ENCODE results near the gene HS6ST2. TPM values are rescaled to one million over a fixed set of nuclear protein-coding genes. Genes with fewer than 3 reads are reported as not detected.

The HS6ST2 gene
- total RNA-seq, 3 donors from 2014 or later, result 0.32 to 1.3 (median 1.2) TPM

GRCh38 chrX:132591719-132592275, 366.6 kb downstream of the HS6ST2 start:
- TF ChIP-seq POLR2A (IDR thresholded peaks at IDR 0.05), result no peak
- TF ChIP-seq POLR2AphosphoS5 (IDR thresholded peaks at IDR 0.05), result no peak
- no peak for TF ChIP-seq CTCF (IDR thresholded peaks at IDR 0.05)
- Histone ChIP-seq H3K9me3 (no peaks in the 10 kb centered on the region), H3K27me3 (peaks cover 0 to 66% of the 10 kb centered on the region in 2 donors), H3K27ac (no peak overlapping the region), H3K4me1 (no peaks in the 10 kb centered on the region), H3K36me3 (no peaks in the 10 kb centered on the region), H3K4me3 (no peak overlapping the region)
- DNase-seq (ENCODE audit: low spot score in 2 of 2), result no peak
- intact Hi-C loops (cut with DNase I; ENCODE audit: low total_unique reads), result no loop called here

- Histone ChIP-seq H3K4me1 (no peaks in the 10 kb centered on the region), H3K27me3 (peaks cover 0 to 66% of the 10 kb centered on the region in 2 donors), H3K4me3 (no peak overlapping the region), H3K9me3 (no peaks in the 10 kb centered on the region), H3K27ac (no peak overlapping the region), H3K36me3 (no peaks in the 10 kb centered on the region)
- intact Hi-C loops (cut with DNase I; ENCODE audit: low total_unique reads), result no loop called here
- DNase-seq (ENCODE audit: low spot score in 2 of 2), result no peak
- TF ChIP-seq CTCF (IDR thresholded peaks at IDR 0.05) (no peak), POLR2AphosphoS5 (IDR thresholded peaks at IDR 0.05) (no peak), POLR2A (IDR thresholded peaks at IDR 0.05) (no peak)
Measured at GRCh38 chrX:132590350-132591026, 367.9 kb downstream of the HS6ST2 start.

- TF ChIP-seq CTCF (IDR thresholded peaks at IDR 0.05) (no peak), POLR2A (IDR thresholded peaks at IDR 0.05) (no peak), POLR2AphosphoS5 (IDR thresholded peaks at IDR 0.05) (no peak)
- Histone ChIP-seq H3K36me3 (no peaks in the 10 kb centered on the region), H3K4me3 (no peak overlapping the region), H3K4me1 (no peaks in the 10 kb centered on the region), H3K9me3 (no peaks in the 10 kb centered on the region), H3K27me3 (peaks cover 0 to 50% of the 10 kb centered on the region in 2 donors), H3K27ac (no peak overlapping the region)
- DNase-seq (ENCODE audit: low spot score in 2 of 2), result no peak
- intact Hi-C loops (cut with DNase I; ENCODE audit: low total_unique reads), result no loop called here
Measured at GRCh38 chrX:132584936-132585335, 373.5 kb downstream of the HS6ST2 start.

- peaks cover 0 to 26% of the 10 kb centered on the region in 2 donors for H3K27me3 ChIP-seq
- TF ChIP-seq POLR2A (IDR thresholded peaks at IDR 0.05) (no peak), POLR2AphosphoS5 (IDR thresholded peaks at IDR 0.05) (no peak), CTCF (IDR thresholded peaks at IDR 0.05) (no peak)
- H3K27ac ChIP-seq, result no peak overlapping the region
- H3K4me1 ChIP-seq, result no peaks in the 10 kb centered on the region
- DNase-seq (ENCODE audit: low spot score in 2 of 2), result no peak
- intact Hi-C loops (cut with DNase I; ENCODE audit: low total_unique reads), result no loop called here
- H3K4me3 ChIP-seq, result no peak overlapping the region
- H3K36me3 ChIP-seq, result no peaks in the 10 kb centered on the region
- H3K9me3 ChIP-seq, result no peaks in the 10 kb centered on the region
Measured at GRCh38 chrX:132576939-132577338, 381.5 kb downstream of the HS6ST2 start.

Other genes with a start within 250 kb of the HS6ST2 start
- not detected for gene USP26, start 138.5 kb upstream of the HS6ST2 start, total RNA-seq